Breast epithelium (tissue), 4 donors: ENCODE data around the gene HTR6. TPM values are rescaled to one million over a fixed set of nuclear protein-coding genes. Genes with fewer than 3 reads are reported as not detected.
A peak's percentile ranks its signal among the peaks of the same experiment; 100 is the strongest.

ENCODE experiments used
- DNase-seq, 2 donors: peaks; one replicate each; pipeline ENCODE4 v3.0.0-alpha.2; 2019; ENCODE audit warnings: low spot score in 2 of 2
- H3K27ac ChIP-seq, 2 donors: fragments of 200-600 bp; sonication (generic) in 1 of 2; one replicate each; pipeline ENCODE4 v1.5.1; 2016 to 2019; ENCODE audit warnings: mild to moderate bottlenecking in 1 of 2
- H3K27me3 ChIP-seq, 2 donors: fragments of 200-600 bp; sonication (generic) in 1 of 2; one replicate each; pipeline versions ENCODE4 v1.5.1 to v1.6.0; 2017 to 2019; ENCODE audit warnings: control low read depth in 1 of 2, mild to moderate bottlenecking in 1 of 2
- H3K36me3 ChIP-seq: fragments of 200-600 bp; one replicate; pipeline ENCODE4 v1.5.1; 2019
- H3K4me1 ChIP-seq, 2 donors: fragments of 200-600 bp; sonication (generic); one replicate each; pipeline ENCODE4 v1.5.1; 2016 to 2019; ENCODE audit warnings: control low read depth in 1 of 2
- H3K4me3 ChIP-seq, 3 donors: fragments of 200-600 bp; sonication (generic); 1 replicate in 2 of 3; 2 replicates in 1 of 3; pipeline ENCODE4 v1.5.1; 2016 to 2019; ENCODE audit warnings: mild to moderate bottlenecking in 3 of 3, moderate library complexity in 2 of 3
- H3K9me3 ChIP-seq, 2 donors: fragments of 200-600 bp; sonication (generic) in 1 of 2; one replicate each; pipeline ENCODE4 v1.5.1; 2016 to 2019; ENCODE audit warnings: control low read depth in 1 of 2
- POLR2A ChIP-seq: fragments of 450-650 bp; IDR thresholded peaks from one replicate; pipeline ENCODE4 v1.6.1; 2016; ENCODE audit warnings: antibody characterized with exemption, mild to moderate bottlenecking, moderate library complexity
- POLR2AphosphoS5 ChIP-seq, 3 donors: sonication (generic); formaldehyde crosslinking; IDR thresholded peaks; one replicate each; pipeline ENCODE4 v1.6.1; 2017; ENCODE audit warnings: antibody characterized with exemption in 3 of 3
- intact Hi-C: fragments of 100-400 bp; cut with DNase I; formaldehyde crosslinking; loops from one replicate; pipeline ENCODE4 v1.15.1; 2023; ENCODE audit warnings: low total_unique reads
- total RNA-seq, 3 donors: library from RNA; depleted of rRNA; stranded (reverse); fragments of >200 nt; gene quantifications; one replicate each; pipeline ENCODE4 v1.1.0, GENCODE V29; 2016
- TF ChIP-seq, protein P1 (sequence below), 3 donors: fragments of 450-650 bp; IDR thresholded peaks; one replicate each; pipeline ENCODE4 v1.5.1; 2016 to 2017; ENCODE audit warnings: antibody characterized with exemption in 3 of 3, mild to moderate bottlenecking in 3 of 3, moderate library complexity in 3 of 3

Gene HTR6
- total RNA-seq, 3 donors from 2014 or later = not detected

DNA sequence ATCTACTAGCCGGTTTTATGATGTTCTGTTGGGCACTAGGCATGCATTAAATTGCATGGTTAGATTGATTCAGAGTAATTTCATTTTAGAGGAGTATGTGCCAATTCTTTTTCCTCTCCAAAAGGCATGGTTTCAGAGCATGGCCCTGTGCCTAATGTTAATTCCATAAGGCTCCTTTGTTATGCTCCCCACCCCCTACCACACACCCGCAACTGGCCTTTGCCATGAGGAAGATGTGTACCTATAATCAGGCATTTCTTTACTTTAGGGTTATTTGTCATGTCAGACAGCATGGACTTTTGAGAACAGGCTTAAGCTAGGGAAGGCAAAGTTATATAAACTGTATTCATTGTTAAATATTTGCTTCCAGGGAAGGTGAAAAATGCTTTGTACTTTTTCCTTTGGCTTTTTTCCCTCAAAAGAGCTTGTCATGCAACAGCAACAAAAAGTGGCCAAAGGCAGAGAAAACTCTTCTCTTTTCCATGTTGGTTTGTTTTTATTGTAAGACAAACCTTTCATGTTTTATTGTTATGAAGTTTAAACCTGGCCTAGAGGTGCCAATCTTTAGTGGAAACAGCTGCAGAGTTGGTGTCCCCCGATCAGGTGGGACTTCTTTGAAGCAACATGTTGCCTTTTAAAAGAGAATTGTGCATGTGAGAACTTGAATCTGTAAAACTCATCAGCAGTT lies 44.8 kb upstream of the HTR6 start:
- no peaks in the 10 kb centered on the region for H3K9me3 ChIP-seq
- intact Hi-C loops = no loop called here
- H3K36me3 ChIP-seq = no peaks in the 10 kb centered on the region
- TF ChIP-seq POLR2AphosphoS5 (IDR thresholded peaks at IDR 0.05) (no peak), POLR2A (no peak)
- TF ChIP-seq, protein P1, sequence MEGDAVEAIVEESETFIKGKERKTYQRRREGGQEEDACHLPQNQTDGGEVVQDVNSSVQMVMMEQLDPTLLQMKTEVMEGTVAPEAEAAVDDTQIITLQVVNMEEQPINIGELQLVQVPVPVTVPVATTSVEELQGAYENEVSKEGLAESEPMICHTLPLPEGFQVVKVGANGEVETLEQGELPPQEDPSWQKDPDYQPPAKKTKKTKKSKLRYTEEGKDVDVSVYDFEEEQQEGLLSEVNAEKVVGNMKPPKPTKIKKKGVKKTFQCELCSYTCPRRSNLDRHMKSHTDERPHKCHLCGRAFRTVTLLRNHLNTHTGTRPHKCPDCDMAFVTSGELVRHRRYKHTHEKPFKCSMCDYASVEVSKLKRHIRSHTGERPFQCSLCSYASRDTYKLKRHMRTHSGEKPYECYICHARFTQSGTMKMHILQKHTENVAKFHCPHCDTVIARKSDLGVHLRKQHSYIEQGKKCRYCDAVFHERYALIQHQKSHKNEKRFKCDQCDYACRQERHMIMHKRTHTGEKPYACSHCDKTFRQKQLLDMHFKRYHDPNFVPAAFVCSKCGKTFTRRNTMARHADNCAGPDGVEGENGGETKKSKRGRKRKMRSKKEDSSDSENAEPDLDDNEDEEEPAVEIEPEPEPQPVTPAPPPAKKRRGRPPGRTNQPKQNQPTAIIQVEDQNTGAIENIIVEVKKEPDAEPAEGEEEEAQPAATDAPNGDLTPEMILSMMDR (IDR thresholded peaks at IDR 0.05) = no peak
- peak overlapping the region; percentile 2 to 19 for H3K27ac ChIP-seq
- H3K27me3 ChIP-seq = no peaks in the 10 kb centered on the region
- H3K4me1 ChIP-seq = no peaks in the 10 kb centered on the region
- no peak overlapping the region for H3K4me3 ChIP-seq
- no peak for DNase-seq

DNA sequence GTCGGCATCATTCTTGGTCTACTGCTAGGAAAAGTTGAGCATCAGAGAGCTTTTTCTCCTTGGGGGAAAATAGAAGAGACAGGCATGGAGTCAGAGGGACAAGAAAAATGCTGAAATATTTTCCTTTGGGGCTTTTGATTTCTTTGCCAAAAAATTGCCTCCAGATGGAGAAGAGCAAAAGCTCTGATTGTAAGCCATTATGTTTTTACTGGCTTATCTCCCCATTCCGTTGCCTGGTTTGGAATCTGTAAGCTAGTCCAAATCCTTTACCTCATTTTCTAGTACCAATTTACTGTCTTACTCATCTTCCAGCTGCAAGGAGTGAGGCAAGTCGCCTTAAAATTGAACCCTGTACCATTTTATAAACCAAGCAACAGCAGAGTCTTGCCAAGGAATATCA lies 43.9 kb upstream of the HTR6 start:
- Histone ChIP-seq H3K4me1 (no peaks in the 10 kb centered on the region), H3K4me3 (no peak overlapping the region), H3K27ac (peak overlapping the region; percentile 9 to 33), H3K9me3 (no peaks in the 10 kb centered on the region), H3K27me3 (no peaks in the 10 kb centered on the region), H3K36me3 (no peaks in the 10 kb centered on the region)
- no peak for TF ChIP-seq POLR2AphosphoS5 (IDR thresholded peaks at IDR 0.05)
- no peak for TF ChIP-seq POLR2A
- TF ChIP-seq, protein P1 (IDR thresholded peaks at IDR 0.05) = no peak
- DNase-seq = no peak
- intact Hi-C loops = no loop called here

DNA sequence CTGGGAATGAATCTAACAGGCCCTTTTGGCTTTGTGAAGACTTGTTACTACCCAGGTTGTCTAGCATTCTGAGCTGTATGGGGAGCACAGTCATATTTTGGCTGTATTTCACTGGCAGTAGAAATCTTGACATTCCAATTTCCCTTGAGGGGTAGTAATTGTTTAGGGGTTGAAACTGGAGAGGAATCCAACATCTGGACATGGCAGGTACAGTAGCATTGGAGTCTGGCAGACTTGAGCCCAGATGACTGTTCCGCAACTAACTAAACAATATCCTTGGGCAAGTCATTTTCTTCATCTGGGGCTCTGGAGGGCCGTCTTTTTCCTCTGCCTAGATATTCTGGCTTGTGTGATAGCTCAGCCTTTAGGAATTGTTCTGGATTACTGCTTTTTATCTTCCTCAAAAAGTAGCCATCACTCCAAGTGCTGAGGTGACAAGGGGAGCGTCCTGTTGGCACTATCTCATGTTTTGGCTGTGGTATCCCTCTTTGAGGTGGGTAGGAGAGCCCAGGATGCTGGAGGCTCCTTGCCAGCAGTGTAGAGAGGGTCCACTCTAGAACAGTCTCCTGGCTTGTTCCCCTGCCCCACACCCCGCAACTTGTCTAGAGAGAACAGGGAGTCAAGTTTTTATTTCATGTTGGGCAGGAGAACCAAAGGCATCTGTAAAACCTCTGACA lies 43.3 kb upstream of the HTR6 start:
- TF ChIP-seq POLR2A = no peak
- TF ChIP-seq, protein P1 (IDR thresholded peaks at IDR 0.05) = no peak
- TF ChIP-seq POLR2AphosphoS5 (IDR thresholded peaks at IDR 0.05) = no peak
- H3K9me3 ChIP-seq = no peaks in the 10 kb centered on the region
- H3K27ac ChIP-seq = peak overlapping the region; percentile 9 to 33

DNA sequence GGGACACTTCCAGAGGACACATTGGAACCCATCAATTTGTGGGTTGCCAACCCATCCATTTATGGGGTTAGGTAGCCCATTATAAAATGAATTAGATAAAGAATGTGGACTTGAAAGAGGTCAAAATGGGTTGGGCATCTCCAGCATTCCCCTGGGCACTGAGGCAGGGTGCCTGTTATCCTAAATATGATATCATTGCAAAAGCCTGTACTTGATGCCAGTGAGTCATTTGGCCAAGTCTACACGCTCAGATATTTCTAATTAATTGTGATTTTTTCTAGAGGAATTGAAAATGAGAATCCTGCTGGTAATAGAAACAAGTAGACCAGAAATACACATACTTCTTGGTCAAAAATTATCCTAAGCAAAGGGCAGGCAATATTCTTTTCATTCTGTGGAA lies 42.5 kb upstream of the HTR6 start:
- H3K27ac ChIP-seq = no peak overlapping the region
- TF ChIP-seq POLR2AphosphoS5 (IDR thresholded peaks at IDR 0.05) (no peak), POLR2A (no peak)
- TF ChIP-seq, protein P1 (IDR thresholded peaks at IDR 0.05) = no peak
- intact Hi-C loops = no loop called here
- peaks cover under 1% of the 10 kb centered on the region for H3K36me3 ChIP-seq
- no peaks in the 10 kb centered on the region for H3K4me1 ChIP-seq
- H3K4me3 ChIP-seq = no peak overlapping the region
- DNase-seq = no peak
- no peaks in the 10 kb centered on the region for H3K9me3 ChIP-seq
- no peaks in the 10 kb centered on the region for H3K27me3 ChIP-seq

More for the DNA sequence above, 43.3 kb upstream of the HTR6 start:
- no peak overlapping the region for H3K4me3 ChIP-seq
- H3K4me1 ChIP-seq = no peaks in the 10 kb centered on the region
- H3K27me3 ChIP-seq = no peaks in the 10 kb centered on the region
- intact Hi-C loops = no loop called here
- no peaks in the 10 kb centered on the region for H3K36me3 ChIP-seq
- no peak for DNase-seq

- Histone ChIP-seq H3K27me3 (no peaks in the 10 kb centered on the region), H3K9me3 (no peaks in the 10 kb centered on the region), H3K4me3 (no peak overlapping the region), H3K4me1 (no peaks in the 10 kb centered on the region), H3K36me3 (peaks cover 7% of the 10 kb centered on the region), H3K27ac (no peak overlapping the region)
- DNase-seq = no peak
- intact Hi-C loops = no loop called here
- TF ChIP-seq, protein P1 (IDR thresholded peaks at IDR 0.05) = no peak
- no peak for TF ChIP-seq POLR2A
- no peak for TF ChIP-seq POLR2AphosphoS5 (IDR thresholded peaks at IDR 0.05)
Observed at GRCh38 chr1:19623523-19623922, 41.2 kb upstream of the HTR6 start.
